ENCODE measurements around the gene ELAVL1.

ELAVL1 gene

GRCh38 chr19:7986321-7987113 lies 18.9 kb downstream of the ELAVL1 start:
- DNase-seq (ENCODE audit: low read depth in 2 of 2) = no peak

DNA sequence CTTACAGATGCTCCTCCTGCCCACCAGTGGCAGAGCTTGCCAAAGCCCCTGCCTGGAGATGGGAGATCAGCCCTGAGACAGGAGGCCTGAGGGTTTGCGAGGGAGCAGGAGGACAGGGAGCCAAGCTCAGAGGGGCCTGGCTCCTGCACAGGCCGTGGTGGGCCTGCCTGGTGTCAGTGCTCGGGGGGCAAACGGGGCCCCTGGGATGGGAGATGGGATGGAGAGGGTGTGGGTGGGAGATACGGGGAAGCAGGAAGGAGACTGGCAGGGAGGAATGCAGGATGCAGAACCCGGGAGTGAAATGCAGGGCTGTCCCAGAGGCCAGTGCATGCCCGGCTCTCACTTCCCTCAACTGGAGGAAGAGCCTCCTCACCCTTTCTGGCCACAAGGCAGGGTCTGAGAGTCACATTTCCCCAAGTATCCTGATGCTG lies 19.9 kb downstream of the ELAVL1 start:
- DNase-seq (ENCODE audit: low read depth in 2 of 2) = no peak

GRCh38 chr19:7983995-7984837 lies 21.2 kb downstream of the ELAVL1 start:
- DNase-seq (ENCODE audit: low read depth in 2 of 2) = no peak

GRCh38 chr19:7983286-7983950 lies 22.0 kb downstream of the ELAVL1 start:
- DNase-seq (ENCODE audit: low read depth in 2 of 2) = no peak

GRCh38 chr19:7982651-7983099 lies 22.8 kb downstream of the ELAVL1 start:
- no peak for DNase-seq (ENCODE audit: low read depth in 2 of 2)

DNA sequence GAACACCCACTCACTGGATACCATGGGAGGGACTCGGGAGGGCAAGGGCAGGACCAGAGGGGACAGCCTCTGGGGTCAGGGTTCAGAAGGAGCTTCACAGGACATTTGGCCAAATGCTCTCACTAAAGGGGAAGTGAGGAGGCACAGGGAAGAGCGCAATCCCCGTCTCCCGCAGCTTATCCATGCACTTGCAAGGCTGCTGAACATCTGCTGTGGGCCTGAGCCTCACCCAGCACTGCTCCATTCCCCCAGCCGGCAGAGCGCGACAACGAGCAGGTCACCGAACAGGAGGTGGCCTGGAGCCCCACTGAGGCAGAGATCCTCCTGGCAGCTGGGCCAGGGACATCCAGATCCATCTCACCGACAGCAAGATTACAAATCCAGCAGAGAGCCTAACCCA lies 23.3 kb downstream of the ELAVL1 start:
- no peak for DNase-seq (ENCODE audit: low read depth in 2 of 2)

DNA sequence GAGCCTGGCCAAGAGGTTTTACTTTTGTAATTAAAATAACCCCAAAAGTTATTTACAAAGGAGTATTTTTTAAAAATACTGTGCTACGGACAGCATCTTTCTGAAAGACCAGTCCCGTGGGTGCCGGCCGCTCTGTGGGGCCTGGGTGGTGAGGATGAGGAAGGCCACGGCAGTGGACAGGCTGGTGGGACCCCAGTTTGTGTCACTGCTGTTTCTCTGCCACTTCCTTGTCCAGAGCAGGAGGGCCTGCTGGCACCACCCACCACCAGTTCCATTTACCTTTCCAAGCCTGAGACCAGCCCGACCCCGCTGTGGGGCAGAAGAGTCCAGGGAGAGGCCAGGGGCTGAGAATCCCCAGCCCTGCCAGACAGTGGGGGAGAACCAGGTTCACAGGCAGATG lies 23.8 kb downstream of the ELAVL1 start:
- DNase-seq (ENCODE audit: low read depth in 2 of 2) = no peak

GRCh38 chr19:7981199-7981598 lies 24.2 kb downstream of the ELAVL1 start:
- DNase-seq (ENCODE audit: low read depth in 2 of 2) = no peak

- DNase-seq (ENCODE audit: low read depth in 2 of 2) = no peak
These were observed 24.8 kb downstream of the ELAVL1 start for GRCh38 chr19:7980635-7981121.

GRCh38 chr19:7980168-7980567 lies 25.3 kb downstream of the ELAVL1 start:
- DNase-seq (ENCODE audit: low read depth in 2 of 2) = no peak

GRCh38 chr19:7979559-7979958 lies 25.9 kb downstream of the ELAVL1 start:
- DNase-seq (ENCODE audit: low read depth in 2 of 2) = no peak

DNA sequence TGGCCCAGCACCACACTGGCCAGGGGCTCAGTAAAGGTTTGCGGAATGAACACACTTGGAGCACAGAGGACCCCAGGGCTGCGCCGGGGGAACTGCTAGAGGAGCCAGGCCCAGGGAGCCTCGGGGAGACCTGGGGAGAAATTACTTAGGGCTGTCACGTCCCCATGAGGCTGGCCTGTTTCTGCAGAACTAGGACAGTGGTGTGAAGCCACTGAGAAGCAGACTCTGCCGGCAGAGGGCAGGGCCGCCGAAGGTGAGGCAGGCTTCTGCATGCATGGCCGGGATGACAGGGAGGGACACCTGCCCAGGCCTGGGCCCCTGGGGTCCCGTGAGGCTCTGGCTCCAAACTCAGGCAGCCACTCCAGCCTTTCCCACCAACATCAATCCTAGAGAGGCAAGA lies 26.4 kb downstream of the ELAVL1 start:
- no peak for DNase-seq (ENCODE audit: low read depth in 2 of 2)

DNA sequence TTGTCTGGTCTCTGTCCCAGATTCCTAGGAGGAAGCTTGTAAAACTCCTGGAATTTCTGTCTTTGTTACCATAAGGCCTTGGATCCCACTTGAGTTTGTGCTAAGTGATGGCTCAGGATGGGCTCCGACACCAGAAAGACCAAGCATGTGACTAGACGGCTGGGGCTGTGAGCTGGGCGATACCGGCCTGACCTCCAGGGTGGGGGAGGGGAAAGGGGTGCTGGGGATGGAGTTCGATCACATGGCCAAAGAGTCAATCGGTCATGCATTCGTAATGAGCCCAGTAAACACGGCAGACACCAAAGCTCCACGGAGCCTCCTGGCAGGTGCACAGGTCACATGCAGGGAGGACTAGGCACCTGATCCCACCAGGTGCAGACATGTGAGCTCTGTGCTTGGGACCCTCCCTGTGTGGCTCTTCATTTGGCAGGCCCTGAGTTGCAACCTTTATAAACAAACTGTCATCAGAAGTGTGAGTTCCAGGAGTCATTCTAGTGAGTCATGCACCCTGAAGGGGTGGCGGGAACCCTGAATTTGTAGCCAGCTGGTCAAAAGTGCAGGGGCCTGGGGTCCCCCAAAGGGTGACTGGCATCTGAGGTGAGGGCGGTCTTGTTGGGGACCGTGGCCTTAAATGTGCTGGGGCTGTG lies 27.1 kb downstream of the ELAVL1 start:
- no peak for DNase-seq (ENCODE audit: low read depth in 2 of 2)

GRCh38 chr19:7977723-7978040 lies 27.8 kb downstream of the ELAVL1 start:
- no peak for DNase-seq (ENCODE audit: low read depth in 2 of 2)

DNA sequence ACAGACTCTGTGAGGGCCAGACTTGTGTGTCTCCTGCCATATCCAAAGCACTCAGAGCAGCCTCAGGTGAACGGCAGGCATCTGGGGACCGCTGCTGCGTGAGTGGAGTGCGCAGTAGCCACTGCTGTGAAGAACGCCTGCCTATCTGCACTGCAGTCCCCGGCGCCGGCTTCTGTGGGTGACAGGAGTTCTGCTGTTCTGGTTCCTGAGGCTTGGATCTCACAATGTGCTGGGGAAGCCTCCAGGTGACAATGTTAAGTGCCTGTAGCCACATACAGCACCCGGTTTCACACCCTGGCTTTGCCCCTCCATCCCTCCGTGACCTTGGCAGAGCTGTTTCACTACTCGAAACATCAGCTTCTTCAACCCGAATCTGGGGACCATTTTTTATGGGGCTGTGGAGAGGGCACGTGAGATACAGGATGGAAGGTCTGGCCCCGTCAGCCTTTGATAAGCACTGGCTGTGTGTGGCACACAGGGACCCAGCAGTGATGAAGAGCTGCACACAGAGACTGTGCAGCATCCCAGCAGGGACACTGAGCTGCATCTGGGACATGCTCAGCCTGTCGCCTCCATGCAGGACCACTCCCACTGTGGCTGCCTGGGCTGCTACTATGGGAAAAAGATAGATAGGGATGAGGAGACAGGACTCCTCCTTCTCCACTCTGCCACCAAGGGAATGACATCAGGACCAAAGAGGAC lies 28.3 kb downstream of the ELAVL1 start:
- DNase-seq (ENCODE audit: low read depth in 2 of 2) = no peak

DNA sequence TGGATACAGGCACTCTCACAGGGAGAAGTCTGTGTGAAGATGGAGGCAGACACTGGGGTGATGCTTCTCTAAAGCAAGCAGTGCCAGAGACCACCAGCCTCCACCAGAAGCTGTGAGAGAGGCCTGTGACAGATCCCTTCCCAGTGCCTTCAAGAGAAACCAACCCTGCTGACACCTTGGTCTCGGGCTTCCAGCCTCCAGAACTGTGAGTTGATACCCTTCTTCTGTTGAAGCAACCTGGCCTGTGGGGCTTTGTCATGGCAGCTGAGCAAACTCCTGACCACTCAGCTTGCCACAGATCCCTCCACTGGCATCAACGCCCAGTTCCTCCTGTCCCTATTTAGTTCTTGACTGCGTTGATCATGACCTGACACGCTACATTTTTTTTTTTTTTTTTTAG lies 29.0 kb downstream of the ELAVL1 start:
- no peak for DNase-seq (ENCODE audit: low read depth in 2 of 2)

GRCh38 chr19:7975037-7975436 lies 30.4 kb downstream of the ELAVL1 start:
- DNase-seq (ENCODE audit: low read depth in 2 of 2) = no peak

GRCh38 chr19:7973883-7974282 lies 31.6 kb downstream of the ELAVL1 start:
- no peak for DNase-seq (ENCODE audit: low read depth in 2 of 2)

DNA sequence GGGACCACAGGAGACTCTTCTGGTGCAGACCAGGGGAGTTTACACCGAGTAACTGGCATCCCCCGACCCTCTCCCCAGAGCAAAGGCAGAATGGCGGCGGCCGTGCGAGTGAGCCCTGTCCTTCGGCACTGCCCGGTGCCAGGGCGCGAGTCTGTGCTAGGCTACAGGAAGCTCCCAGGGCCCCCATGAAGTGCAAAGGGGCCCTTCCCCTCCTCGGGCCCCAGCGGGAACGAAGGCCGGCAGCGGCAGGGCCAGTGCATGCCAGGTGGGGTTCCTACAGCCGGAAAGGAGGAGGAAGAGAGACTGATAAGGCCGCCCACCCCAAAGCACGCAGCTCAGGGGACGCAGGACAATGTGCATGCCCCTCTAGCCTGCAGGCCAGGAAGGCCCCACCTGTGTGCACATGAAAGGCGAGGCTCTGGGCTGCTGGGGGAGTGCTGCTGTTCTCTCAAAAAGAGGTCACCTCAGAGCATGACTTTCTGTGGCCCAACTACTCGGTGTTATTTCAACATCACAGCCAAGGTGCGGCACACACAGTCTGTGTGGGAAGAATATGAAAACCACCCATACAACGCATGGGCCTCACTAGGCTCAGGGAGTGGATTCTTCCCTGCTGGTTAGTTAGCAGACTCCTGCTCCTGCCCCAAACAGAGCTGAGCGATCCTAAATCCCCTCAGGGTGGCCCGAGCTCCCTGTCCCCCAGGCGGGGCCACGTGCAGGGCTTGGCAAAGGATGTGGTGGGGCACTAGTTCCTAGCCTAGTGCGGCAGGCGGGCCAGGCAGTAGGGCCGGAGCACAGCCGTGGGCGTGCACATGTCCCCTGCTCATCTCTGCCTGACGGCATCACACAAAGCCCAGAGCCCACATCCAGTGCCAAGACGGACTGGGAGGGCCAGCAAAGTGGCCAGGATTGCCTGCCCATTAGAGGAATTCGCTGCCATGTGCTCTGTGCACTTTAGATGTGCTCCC lies 33.6 kb downstream of the ELAVL1 start:
- no peak for DNase-seq (ENCODE audit: low read depth in 2 of 2)
